ENCODE data around the gene MDM4.
"Not testable (repeated sequence)": the region's sequence is repeated elsewhere in the genome, so short reads cannot be mapped to it uniquely, and the experiment has no call there.

Gene MDM4

GRCh38 chr1:204513117-204513716 lies 3.0 kb upstream of the MDM4 start:
- FAIRE-seq (peak; percentile 70), DNase-seq (ENCODE audit: insufficient read length, low spot score) (peak; percentile 36)

DNA sequence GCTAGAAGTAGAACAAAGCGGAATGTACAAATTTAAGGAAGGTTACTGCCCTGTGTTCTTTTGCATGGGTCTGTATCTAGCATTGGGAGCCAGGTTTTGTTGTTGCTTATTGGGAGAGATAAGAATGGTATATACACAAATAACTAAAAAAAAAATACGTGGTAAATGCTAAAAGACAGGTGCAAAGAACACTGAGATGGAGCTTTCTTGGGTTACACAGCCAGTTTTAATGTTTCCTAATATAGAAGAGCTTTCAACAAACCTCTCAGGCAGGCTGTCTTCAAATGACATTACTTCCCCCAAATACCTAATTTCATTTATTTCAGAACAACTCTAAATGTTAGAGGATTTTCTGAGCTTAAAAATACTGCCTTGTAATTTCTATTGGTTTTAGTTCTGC lies 1.4 kb upstream of the MDM4 start:
- FAIRE-seq (no peak), DNase-seq (ENCODE audit: insufficient read length, low spot score) (no peak)

GRCh38 chr1:204517382-204517781 lies 1.2 kb downstream of the MDM4 start:
- DNase-seq (ENCODE audit: insufficient read length, low spot score); FAIRE-seq: not testable (repeated sequence)

DNA sequence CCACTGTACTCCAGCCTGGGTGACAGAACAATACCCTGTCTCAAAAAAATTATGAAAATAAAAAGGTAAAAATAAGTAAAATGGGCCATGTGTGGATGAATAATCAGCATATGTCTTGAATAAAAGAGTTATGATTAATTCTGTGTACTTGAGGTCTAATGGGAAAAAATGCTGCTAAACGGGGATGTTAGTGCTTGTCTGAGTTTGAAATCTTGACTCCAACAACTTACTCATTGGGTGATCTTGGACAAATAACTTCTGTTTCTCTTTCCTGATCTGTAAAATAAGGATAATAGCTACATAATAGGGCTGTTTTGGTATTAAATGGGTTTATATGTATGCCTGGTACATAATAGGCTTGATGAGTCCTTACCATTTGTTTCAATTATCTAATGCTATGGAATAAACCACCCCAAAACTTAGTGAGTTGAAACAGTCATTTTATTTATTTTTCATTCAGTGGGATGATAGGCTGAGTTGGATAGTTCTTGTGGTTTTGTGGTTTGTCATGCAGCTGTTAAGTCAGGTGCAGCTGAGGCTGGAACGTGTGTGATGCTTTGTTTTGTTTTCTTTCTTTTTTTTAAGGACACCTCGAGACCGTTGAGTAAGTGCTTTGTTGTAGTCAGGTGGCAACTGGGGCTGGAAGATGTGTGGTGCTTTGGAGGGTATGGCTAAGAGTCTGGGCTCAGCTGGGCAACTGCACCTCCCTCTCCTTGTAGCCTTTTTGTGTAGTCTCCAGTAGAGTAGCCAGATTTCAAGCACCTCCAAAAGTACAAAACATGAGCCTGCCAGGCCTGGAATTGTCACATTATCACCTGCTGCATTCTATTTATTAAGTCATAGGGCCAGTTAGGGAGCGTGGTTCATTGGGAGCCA lies 4.9 kb downstream of the MDM4 start:
- FAIRE-seq (peak; percentile 80), DNase-seq (ENCODE audit: insufficient read length, low spot score) (peak; percentile 39)

GRCh38 chr1:204521941-204522521 lies 5.8 kb downstream of the MDM4 start:
- DNase-seq (ENCODE audit: insufficient read length, low spot score); FAIRE-seq: not testable (repeated sequence)

- FAIRE-seq, result no peak
- DNase-seq (ENCODE audit: insufficient read length, low spot score), result no peak
These were observed 7.5 kb downstream of the MDM4 start for GRCh38 chr1:204523605-204524215.

DNA sequence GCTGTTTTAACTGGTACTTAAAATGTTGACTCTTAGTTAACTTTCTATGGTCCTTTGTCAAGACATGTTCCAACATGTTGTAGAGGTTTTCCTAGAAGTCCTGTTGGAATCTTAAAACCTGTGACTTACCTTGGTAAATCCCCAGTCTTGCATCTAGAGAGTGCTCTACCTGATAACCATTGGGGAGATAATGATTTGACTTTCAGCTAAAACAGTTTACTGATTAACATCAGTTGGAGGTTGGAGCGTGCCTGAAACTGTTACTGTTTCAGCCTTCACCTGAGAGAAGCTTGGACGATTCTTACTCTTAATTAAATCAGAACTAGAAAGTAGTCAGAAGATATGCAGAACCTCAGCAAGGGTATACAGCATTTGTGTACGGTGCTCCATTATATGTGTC lies 8.8 kb downstream of the MDM4 start:
- FAIRE-seq (peak; percentile 62), DNase-seq (ENCODE audit: insufficient read length, low spot score) (no peak)

GRCh38 chr1:204528241-204528640 lies 12.0 kb downstream of the MDM4 start:
- no peak for FAIRE-seq
- DNase-seq (ENCODE audit: insufficient read length, low spot score), result no peak

DNA sequence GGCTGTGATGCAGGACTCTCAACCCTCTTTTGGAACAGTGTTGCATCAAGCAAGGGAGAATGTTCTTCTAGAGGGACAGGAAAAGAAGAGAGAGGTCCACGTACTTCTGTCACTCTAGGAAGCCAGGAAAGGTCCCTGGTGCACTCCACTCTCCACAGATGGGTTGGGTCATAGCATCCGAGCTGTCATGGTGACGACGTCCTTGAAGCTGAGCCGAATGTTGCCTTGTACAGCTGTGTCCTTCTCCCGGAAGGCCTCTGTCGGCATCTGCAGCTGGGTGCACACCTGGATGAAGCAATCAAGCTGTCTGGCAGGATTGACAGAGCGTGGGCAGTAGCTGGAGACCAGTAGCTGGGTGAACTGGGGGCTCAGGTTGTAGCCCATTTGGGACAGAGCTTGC lies 12.5 kb downstream of the MDM4 start:
- no peak for FAIRE-seq

GRCh38 chr1:204529371-204529895 lies 13.2 kb downstream of the MDM4 start:
- FAIRE-seq (no peak), DNase-seq (ENCODE audit: insufficient read length, low spot score) (no peak)

More for the DNA sequence above, 12.5 kb downstream of the MDM4 start:
- DNase-seq (ENCODE audit: insufficient read length, low spot score), result no peak

GRCh38 chr1:204530932-204531331 lies 14.7 kb downstream of the MDM4 start:
- peak; percentile 42 for DNase-seq (ENCODE audit: insufficient read length, low spot score)
- peak; percentile 88 for FAIRE-seq

DNA sequence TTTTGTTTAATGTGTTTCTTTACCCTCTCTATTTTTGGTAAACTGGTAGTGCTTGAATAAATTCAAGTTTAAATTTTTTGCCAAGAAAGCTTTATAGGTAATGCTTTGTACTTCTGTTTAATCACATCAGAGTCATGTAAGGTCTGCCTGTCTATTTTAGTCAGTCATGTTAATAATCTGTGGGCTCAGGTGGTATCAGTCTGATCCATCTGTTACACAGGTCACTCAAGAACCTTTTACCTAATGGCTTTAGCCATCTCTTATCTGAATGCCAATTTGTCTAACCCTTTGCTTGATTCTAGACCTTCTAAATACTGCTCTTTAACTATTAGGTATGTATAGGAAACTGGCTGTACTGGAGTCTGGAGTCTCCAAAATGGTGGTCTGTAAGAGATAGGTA lies 16.6 kb downstream of the MDM4 start:
- FAIRE-seq (no peak), DNase-seq (ENCODE audit: insufficient read length, low spot score) (no peak)

- FAIRE-seq, result no peak
- DNase-seq (ENCODE audit: insufficient read length, low spot score), result no peak
These were observed 25.4 kb downstream of the MDM4 start for GRCh38 chr1:204541626-204542025.

DNA sequence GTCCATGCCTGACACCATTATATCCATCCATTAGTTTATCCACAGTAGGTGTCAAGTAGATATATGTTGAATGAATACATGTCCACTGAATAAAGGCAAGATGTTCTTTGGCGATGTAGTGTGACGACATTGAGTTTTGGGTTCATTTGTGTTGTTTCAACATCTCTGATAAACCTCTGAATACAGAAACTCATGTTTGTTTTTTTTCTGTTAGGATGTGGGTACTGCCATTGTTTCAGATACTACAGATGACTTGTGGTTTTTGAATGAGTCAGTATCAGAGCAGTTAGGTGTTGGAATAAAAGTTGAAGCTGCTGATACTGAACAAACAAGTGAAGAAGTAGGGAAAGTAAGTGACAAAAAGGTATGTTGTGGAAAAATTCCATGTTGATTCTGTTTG lies 28.1 kb downstream of the MDM4 start:
- DNase-seq (ENCODE audit: insufficient read length, low spot score) (no peak), FAIRE-seq (peak; percentile 64)

DNA sequence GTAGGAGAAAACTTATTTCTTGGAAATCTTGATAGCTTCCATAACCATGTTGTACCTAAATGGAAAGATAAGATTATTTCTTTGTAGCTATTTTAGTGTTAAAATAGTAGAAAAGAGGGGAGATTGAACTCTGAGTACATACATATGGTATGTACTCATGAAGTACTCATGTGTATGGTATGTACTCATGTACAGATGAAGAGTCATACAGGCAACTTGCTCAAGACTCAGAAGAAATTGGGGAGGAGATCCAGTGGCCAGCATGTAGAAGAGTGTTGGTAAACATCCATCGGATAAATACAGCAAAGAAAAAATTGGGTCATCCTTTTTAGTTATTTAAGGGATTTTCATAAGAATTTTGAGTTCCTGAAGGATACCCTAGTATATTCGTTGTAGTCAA lies 29.0 kb downstream of the MDM4 start:
- no peak for FAIRE-seq
- no peak for DNase-seq (ENCODE audit: insufficient read length, low spot score)

GRCh38 chr1:204545881-204546280 lies 29.7 kb downstream of the MDM4 start:
- FAIRE-seq, result no peak
- no peak for DNase-seq (ENCODE audit: insufficient read length, low spot score)

- FAIRE-seq, result no peak
- no peak for DNase-seq (ENCODE audit: insufficient read length, low spot score)
These were observed 32.1 kb downstream of the MDM4 start for GRCh38 chr1:204548265-204548664.

- FAIRE-seq (no peak), DNase-seq (ENCODE audit: insufficient read length, low spot score) (no peak)
These were observed 33.1 kb downstream of the MDM4 start for GRCh38 chr1:204549313-204549712.

- DNase-seq (ENCODE audit: insufficient read length, low spot score) (no peak), FAIRE-seq (no peak)
These were observed 34.7 kb downstream of the MDM4 start for GRCh38 chr1:204550926-204551325.

DNA sequence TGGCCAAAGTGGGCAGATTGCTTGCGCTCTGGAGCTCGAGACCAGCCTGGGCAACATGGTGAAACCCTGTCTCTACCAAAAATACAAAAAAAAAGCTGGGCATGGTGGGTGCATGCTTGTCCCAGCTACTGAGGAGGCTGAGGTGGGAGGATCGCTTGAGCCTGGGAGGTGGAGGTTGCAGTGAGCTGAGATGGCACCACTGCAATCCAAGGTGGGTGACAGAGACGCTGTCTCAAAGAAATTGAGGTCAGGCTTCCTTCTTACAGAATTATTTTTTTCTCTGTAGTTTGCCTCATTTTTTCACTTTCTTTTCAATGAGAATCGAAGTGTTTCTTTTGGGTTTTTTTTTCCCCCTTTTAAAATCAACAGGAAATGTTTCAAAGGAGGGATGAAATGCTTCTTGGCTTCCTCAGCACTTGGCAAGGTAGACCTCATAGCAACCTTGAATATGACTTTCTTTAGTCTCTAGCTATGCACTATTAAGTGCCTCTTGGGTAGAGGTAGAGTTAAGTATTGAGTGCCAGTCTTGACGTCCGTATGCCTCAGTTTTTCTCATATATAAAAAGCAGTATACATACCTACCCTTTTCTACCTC lies 40.3 kb downstream of the MDM4 start:
- FAIRE-seq (no peak), DNase-seq (ENCODE audit: insufficient read length, low spot score) (no peak)

GRCh38 chr1:204558467-204558866 lies 42.3 kb downstream of the MDM4 start:
- FAIRE-seq (no peak), DNase-seq (ENCODE audit: insufficient read length, low spot score) (no peak)
